HG02970 (cell line): Measurements from ENCODE around the gene TULP1.

Experiments
- ATAC-seq: cut with Tn5 transposase; IDR thresholded peaks from one replicate; pipeline ENCODE4 v1.9.1; 2021; ENCODE audit warnings: mild to moderate bottlenecking, moderate library complexity, moderate number of reproducible peaks; ENCODE audit not compliant: unreplicated experiment, low FRiP score

Gene TULP1

DNA sequence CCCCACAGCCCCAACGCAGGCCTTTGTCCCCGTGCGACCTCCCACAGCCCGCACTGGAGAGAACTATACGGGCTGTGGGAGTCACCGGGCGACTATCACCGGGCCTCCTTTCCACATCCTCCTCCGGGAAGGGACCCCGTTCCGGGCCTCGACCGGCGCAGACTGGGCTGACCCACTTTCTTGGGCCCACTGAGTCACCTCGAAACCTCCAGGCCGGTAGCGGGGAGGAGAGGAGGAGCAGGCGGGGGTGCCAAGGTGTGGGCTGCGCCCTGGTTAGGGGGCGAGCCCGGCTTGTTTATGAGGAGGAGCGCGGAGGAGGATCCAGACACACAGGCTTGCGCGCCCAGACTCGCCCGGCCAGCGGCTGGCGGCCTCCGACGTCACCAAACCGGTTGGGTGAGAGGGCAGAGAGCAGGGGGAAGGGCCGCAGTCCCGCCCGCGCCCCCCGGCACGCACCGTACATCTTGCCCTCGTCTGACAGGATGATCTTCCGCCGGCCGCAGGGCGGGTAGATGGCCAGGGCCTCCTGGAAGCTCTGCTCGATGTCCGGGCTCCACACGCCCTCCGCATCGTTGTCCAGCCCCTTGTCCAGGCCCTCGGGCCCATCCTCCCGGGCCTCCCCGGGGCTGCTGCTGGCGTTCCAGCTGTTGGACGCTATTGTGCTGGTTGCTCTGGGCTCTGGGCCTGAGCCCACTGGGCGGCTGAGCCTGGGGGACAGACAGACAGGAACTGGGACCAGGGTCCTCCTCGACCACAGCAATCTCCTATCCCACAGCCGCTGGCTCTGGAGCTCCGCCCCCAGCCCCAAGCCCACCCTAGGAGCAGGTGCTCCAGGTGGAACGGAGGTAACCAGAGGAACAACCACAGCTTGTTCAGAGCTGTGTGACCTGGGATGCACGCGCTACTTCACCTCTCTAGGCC lies 26.4 kb downstream of the TULP1 start:
- no peak for ATAC-seq

- ATAC-seq, result no peak
Observed at GRCh38 chr6:35485402-35485877, 27.3 kb downstream of the TULP1 start.

GRCh38 chr6:35484921-35485392 lies 27.7 kb downstream of the TULP1 start:
- no peak for ATAC-seq

- ATAC-seq, result no peak
Observed at GRCh38 chr6:35483893-35484645, 28.6 kb downstream of the TULP1 start.

DNA sequence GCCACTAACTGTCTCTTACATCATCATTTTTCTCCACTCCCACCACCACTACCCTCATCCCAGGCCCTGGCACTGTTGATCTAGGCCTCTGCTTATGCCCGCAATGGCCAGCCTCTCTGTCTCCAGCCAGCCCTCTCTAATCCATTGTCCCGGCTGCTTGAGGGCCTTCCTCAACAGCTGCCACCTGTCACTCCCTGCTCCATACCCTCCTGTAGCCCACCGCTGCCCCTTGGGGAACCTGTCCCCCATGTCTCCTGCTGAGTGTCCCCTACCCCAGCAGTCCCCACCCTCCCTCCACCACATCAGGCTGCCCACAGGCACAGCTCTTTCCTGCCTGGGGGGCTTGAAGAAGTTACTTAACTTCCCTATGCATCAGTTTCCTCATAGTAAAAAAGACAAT lies 29.2 kb downstream of the TULP1 start:
- ATAC-seq, result no peak

GRCh38 chr6:35483062-35483461 lies 29.6 kb downstream of the TULP1 start:
- no peak for ATAC-seq

GRCh38 chr6:35481226-35481625 lies 31.5 kb downstream of the TULP1 start:
- no peak for ATAC-seq

DNA sequence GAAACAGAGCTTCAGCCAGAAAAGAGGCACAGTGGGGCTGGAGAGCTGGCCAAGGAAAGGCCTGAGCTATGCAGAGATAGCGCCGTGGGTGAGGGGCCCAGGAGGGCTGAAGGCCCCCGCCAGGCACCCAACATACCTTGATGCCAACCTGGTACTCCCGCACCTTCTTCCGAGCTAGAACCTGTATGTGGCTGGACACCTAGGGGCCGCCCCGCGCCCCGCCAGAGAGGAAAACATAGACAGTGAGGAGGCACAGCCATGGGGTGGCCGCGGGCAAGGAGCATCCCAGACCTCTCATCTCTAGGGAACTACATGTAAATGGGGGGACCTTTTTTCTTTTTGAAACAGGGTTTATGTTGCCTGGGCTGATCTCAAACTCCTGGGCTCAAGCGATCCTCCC lies 32.5 kb downstream of the TULP1 start:
- no peak for ATAC-seq

- ATAC-seq, result no peak
Observed at GRCh38 chr6:35478259-35478658, 34.4 kb downstream of the TULP1 start.

- ATAC-seq, result no peak
Observed at GRCh38 chr6:35477551-35478179, 35.0 kb downstream of the TULP1 start.

DNA sequence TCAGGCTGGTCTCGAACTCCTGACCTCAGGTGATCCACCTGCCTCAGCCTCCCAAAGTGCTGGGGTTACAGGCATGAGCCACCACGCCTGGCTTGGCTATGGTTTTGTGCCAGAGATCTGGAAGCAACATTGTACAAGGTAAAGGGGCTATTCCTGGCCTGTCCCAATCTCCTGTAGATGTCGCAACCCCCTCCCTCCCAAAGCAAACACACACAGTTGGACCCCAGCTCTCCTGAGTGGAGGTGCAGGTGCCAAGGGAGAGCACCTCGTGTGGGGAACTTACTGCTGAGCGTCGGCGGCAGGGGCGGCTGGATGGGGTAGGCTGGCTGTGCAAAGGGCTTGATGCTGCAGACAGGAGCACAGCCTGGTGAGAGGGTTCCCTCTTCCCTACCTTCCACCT lies 35.7 kb downstream of the TULP1 start:
- ATAC-seq, result no peak

DNA sequence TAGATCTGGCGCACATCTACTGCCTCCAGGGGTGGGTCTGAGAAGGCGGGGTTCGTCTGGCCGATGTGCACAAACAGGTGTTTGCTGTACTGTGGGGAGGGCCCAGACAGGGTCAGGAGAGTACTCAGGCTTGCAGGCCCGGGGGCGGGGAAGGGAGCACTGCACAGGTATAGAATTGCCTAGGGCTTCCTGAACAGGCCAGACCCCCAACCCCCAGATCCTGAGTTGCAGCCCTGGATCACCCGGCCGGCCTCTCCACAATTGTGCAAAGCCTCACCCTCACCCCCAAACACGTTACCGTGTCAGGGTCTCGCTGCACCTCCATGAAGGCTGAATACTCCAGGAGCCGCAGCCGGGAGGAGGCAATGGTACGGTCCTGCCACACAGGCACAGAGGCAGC lies 36.7 kb downstream of the TULP1 start:
- no peak for ATAC-seq

- no peak for ATAC-seq
Observed at GRCh38 chr6:35475573-35475972, 37.1 kb downstream of the TULP1 start.

DNA sequence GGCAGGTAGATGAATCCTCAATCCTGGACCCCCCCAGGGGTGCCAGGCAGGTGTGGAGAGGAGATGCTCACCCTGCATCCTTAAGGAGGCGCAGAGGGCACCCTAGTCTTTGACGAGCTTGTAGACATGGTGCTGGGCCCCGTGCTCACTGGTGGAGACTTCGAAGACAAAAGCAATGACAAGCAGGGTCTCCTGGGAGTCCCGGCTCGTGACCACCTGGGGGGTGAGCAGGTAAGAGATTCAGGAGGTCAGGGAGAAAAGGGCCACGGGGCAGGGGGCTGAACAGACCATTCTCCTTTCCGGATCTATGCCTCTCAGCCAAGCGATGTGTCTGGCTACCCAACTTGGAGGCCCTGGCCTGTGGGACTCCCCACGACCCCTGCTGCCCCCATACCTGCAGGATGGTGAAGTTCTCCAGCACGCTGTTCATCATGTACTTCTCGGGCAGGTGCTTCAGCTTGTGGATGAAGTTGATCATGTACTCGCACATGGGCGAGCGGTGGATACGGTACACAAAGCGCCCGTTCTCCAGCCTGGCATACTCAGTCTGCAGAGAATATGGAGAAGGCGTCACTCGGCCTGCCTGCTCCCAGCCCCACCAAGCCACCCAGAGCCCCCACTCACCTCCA lies 37.6 kb downstream of the TULP1 start:
- no peak for ATAC-seq

DNA sequence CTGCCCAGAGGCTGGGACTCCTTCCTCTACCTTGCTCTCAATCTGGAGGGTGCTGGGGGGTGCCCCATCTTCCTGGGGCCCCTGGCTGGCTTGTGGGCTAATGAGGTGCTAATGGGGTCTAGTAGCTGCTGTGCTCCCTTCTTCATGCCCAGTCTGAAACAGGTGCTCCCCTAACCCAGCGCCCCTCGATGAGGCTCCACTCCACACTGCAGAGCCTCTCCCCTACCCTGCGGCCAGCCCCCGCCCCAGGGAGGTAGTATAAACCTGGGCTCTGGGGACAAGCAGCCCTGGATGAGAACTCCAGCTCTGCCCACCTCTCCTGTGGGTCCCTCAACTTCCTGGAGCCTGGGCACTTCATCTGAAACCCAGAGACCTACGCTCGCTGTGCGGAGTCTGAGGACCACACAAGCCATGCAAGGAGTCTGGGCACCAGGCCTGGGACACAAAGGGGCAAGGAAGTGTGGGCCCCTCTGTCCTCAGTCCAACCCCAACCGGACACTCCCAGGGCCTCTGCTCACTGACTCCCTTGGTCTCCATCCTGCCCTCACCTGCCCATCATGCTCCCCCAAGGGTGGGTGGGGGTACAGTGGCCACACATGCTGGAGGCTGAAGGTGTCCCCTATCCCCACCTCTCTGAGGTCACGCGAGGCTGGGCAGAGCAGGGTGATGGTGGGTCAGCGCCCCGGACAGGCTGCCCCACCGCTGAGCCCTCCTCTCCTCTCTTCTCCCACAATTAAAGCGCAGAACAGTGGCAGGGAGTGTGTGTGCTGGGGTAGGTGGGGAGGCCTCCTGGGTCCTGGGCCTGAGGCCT lies 38.4 kb downstream of the TULP1 start:
- no peak for ATAC-seq

DNA sequence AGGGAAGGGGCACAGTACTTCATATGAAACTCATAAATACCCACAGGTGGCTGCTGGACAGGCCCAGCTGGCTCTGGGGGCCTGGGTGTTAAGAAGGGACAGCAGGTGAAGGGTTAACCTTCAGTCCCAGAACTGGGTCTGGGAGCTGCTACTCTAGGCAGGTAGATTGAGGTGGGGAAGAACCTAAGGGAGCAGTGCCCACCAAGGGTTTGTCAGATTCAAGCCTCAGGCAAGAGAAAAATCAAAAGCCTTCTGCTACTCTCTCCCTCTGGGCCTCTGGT lies 38.9 kb downstream of the TULP1 start:
- no peak for ATAC-seq

- ATAC-seq, result no peak
Observed at GRCh38 chr6:35473075-35473849, 39.4 kb downstream of the TULP1 start.

GRCh38 chr6:35471836-35472345 lies 40.8 kb downstream of the TULP1 start:
- ATAC-seq, result no peak

- ATAC-seq, result no peak
Observed at GRCh38 chr6:35470663-35471120, 42.0 kb downstream of the TULP1 start.
